Measurements from ENCODE around the gene ZNF821. TPM values are rescaled to one million over a fixed set of nuclear protein-coding genes. Genes with fewer than 3 reads are reported as not detected.

The ZNF821 gene
- total and polyA plus RNA-seq, 10 of the 15 experiments (the other 5 are each of a cell fraction or from before 2014, with no cell fraction given): 0.82 to 9.9 (median 6.8) TPM

GRCh38 chr16:71894921-71895678 is 11.1 kb upstream of the ZNF821 start, which contains the start of gene IST1 (continued):
- TF ChIP-seq MLLT1 (IDR thresholded peaks at IDR 0.05) (peak; percentile 56), IRF3 (IDR thresholded peaks at IDR 0.05) (no peak; the same call in 1 of the 2 replicates), RBBP5 (conservative IDR thresholded peaks at IDR 0.05) (no peak), ZBTB4 (CRISPR knock-in tag; IDR thresholded peaks at IDR 0.05) (no peak), HDGF (IDR thresholded peaks at IDR 0.05) (peak; percentile 63; the same call in 1 of the 2 replicates), HDAC6 (IDR thresholded peaks at IDR 0.05; ENCODE audit: unreplicated experiment) (no peak), SMARCA5 (IDR thresholded peaks at IDR 0.05) (peak; percentile 79; the same call in 1 of the 2 replicates), STAT3 (IDR thresholded peaks at IDR 0.05; ENCODE audit: low read depth, low read length) (no peak), ATF3 (IDR thresholded peaks at IDR 0.05; ENCODE audit: borderline replicate concordance, extremely low read depth, low read depth, low read length) (no peak), PKNOX1 (IDR thresholded peaks at IDR 0.05) (no peak; the same call in 1 of the 2 replicates), NBN (IDR thresholded peaks at IDR 0.05) (peak; percentile 85), USF2 (IDR thresholded peaks at IDR 0.05; ENCODE audit: borderline replicate concordance, low read depth, low read length) (no peak; the same call in 1 of the 2 replicates), ZNF592 (IDR thresholded peaks at IDR 0.05) (no peak; the same call in 1 of the 2 replicates), POU2F2 (IDR thresholded peaks at IDR 0.05; ENCODE audit: borderline replicate concordance, low read depth, low read length) (no peak; the same call in 2 of the 3 replicates), MTA3 (IDR thresholded peaks at IDR 0.05; ENCODE audit: borderline replicate concordance, low read length) (no peak), NR2F1 (conservative IDR thresholded peaks at IDR 0.05) (peak; percentile 99), BACH1 (IDR thresholded peaks at IDR 0.05; ENCODE audit: borderline replicate concordance) (no peak; the same call in none of the 2 replicates)

Measured in GM12878 (cell line).